Common myeloid progenitor, CD34-positive (primary cell): Measurements from ENCODE around the gene ZNF74.
"Not testable (repeated sequence)": the region's sequence is repeated elsewhere in the genome, so short reads cannot be mapped to it uniquely, and the experiment has no call there.

Source experiments
- CTCF ChIA-PET: fragments of 350-600 bp; sonication (Branson Sonifier 250); formaldehyde crosslinking; loops from one replicate; lab custom pipeline; 2021; ENCODE audit warnings: antibody characterized with exemption; lab: Charles Lee
- POLR2A ChIA-PET: fragments of 350-600 bp; sonication (Branson Sonifier 250); formaldehyde crosslinking; loops from one replicate; lab custom pipeline; 2021; ENCODE audit warnings: antibody characterized with exemption; lab: Charles Lee
- DNase-seq, 3 donors: peaks; one replicate each; pipeline versions ENCODE4 v3.0.0 to v3.0.0-alpha.2; 2013
- H3K27ac ChIP-seq, 2 experiments: 1 replicate in 1 of 2; 2 replicates in 1 of 2; pipeline ENCODE4 v1.7.0; 2013; ENCODE audit warnings: inconsistent platforms in 2 of 2, low read length in 2 of 2, mild to moderate bottlenecking in 2 of 2, low read depth in 1 of 2, moderate library complexity in 1 of 2; ENCODE audit not compliant: severe bottlenecking in 2 of 2, insufficient read depth in 1 of 2, poor library complexity in 1 of 2
- H3K27me3 ChIP-seq, 5 experiments: replicated peaks in 2 of 5; 1 replicate in 3 of 5; 2 replicates in 2 of 5; pipeline versions ENCODE4 v1.6.1 to v1.7.0; 2013; ENCODE audit warnings: low read length in 4 of 5, mild to moderate bottlenecking in 2 of 5, moderate library complexity in 2 of 5, inconsistent platforms in 1 of 5; ENCODE audit not compliant: insufficient read depth in 5 of 5, control insufficient read depth in 4 of 5
- H3K36me3 ChIP-seq, 4 experiments: 1 replicate in 2 of 4; 2 replicates in 2 of 4; pipeline versions ENCODE4 v1.6.1 to v1.7.0; 2013; ENCODE audit warnings: low read length in 3 of 4, control low read depth in 1 of 4, mild to moderate bottlenecking in 1 of 4; ENCODE audit not compliant: control insufficient read depth in 4 of 4, insufficient read depth in 4 of 4
- H3K4me1 ChIP-seq, 4 experiments: 1 replicate in 3 of 4; 2 replicates in 1 of 4; pipeline versions ENCODE4 v1.6.1 to v1.7.1; 2013; ENCODE audit warnings: low read length in 3 of 4, mild to moderate bottlenecking in 3 of 4, control low read depth in 1 of 4, inconsistent platforms in 1 of 4, moderate library complexity in 1 of 4; ENCODE audit not compliant: control insufficient read depth in 4 of 4, insufficient read depth in 4 of 4; ENCODE audit errors: control extremely low read depth in 1 of 4
- H3K4me3 ChIP-seq, 7 experiments: 1 replicate in 4 of 7; 2 replicates in 3 of 7; pipeline versions ENCODE4 v1.5.1 to v1.7.0; 2013; ENCODE audit warnings: mild to moderate bottlenecking in 7 of 7, low read length in 6 of 7, moderate library complexity in 6 of 7, inconsistent platforms in 2 of 7, low read depth in 2 of 7, control low read depth in 1 of 7; ENCODE audit not compliant: insufficient read depth in 4 of 7, control insufficient read depth in 1 of 7; ENCODE audit errors: extremely low read depth in 1 of 7
- H3K9me3 ChIP-seq, 5 experiments: 1 replicate in 4 of 5; 2 replicates in 1 of 5; pipeline versions ENCODE4 v1.6.1 to v1.7.1; 2013; ENCODE audit warnings: low read length in 4 of 5, mild to moderate bottlenecking in 2 of 5, inconsistent platforms in 1 of 5, low read depth in 1 of 5, moderate library complexity in 1 of 5; ENCODE audit not compliant: control insufficient read depth in 4 of 5, insufficient read depth in 2 of 5; ENCODE audit errors: control extremely low read depth in 1 of 5
- WGBS: methylation state at CpG from one replicate; pipeline ENCODE4 v1.1.5; 2013; ENCODE audit not compliant: insufficient coverage; 5-methylcytosine and 5-hydroxymethylcytosine counted together

Gene ZNF74

GRCh38 chr22:20409385-20409784, 15.4 kb downstream of the ZNF74 start:
- H3K4me3 ChIP-seq, H3K27ac ChIP-seq, H3K27me3 ChIP-seq, DNase-seq, H3K9me3 ChIP-seq, H3K4me1 ChIP-seq, POLR2A ChIA-PET: not testable (repeated sequence)
- CTCF ChIA-PET, result interaction anchor here (0.8 kb wide), 1 partner anchor 9 kb away, joined by 3 read pairs; no protein-coding TSS in a partner anchor
- H3K36me3 ChIP-seq, result peaks cover 3 to 36% (median 21%) of the 10 kb centered on the region in 4 experiments
- WGBS, result 90% methylated on average over 2 of the region's 3 CpGs

- H3K36me3 ChIP-seq, result peaks cover 0 to 3% (median 2%) of the 10 kb centered on the region in 4 experiments
- no peaks in the 10 kb centered on the region for H3K9me3 ChIP-seq
- H3K4me3 ChIP-seq, result no peak overlapping the region
- no peak overlapping the region for H3K27ac ChIP-seq
- DNase-seq, result no peak
- no peaks in the 10 kb centered on the region for H3K27me3 ChIP-seq
- 90% methylated on average over 8 of the region's 10 CpGs for WGBS
- ChIA-PET POLR2A (no interaction called here), CTCF (interaction anchor here (1.0 kb wide), 2 partner anchors 42 to 44 kb away, joined by 3 to 4 read pairs; no protein-coding TSS in a partner anchor)
- no peaks in the 10 kb centered on the region for H3K4me1 ChIP-seq
Measured at GRCh38 chr22:20412474-20413216, 18.7 kb downstream of the ZNF74 start.

GRCh38 chr22:20413217-20414058, 19.5 kb downstream of the ZNF74 start:
- no peaks in the 10 kb centered on the region for H3K9me3 ChIP-seq
- peaks cover 0 to 6% (median 4%) of the 10 kb centered on the region in 4 experiments for H3K4me1 ChIP-seq
- H3K36me3 ChIP-seq, result no peaks in the 10 kb centered on the region
- POLR2A ChIA-PET, result no interaction called here
- no peak overlapping the region for H3K27ac ChIP-seq
- DNase-seq, result no peak
- 100% methylated on average over 1 of the region's 9 CpGs for WGBS
- H3K4me3 ChIP-seq, result no peak overlapping the region
- H3K27me3 ChIP-seq, result no peaks in the 10 kb centered on the region
- CTCF ChIA-PET, result interaction anchor here (1.0 kb wide), 2 partner anchors 41 to 43 kb away, joined by 3 to 4 read pairs; no protein-coding TSS in a partner anchor

GRCh38 chr22:20414059-20414440, 20.1 kb downstream of the ZNF74 start:
- Histone ChIP-seq H3K4me3 (no peak overlapping the region), H3K27ac (no peak overlapping the region), H3K4me1 (peaks cover 0 to 6% (median 5%) of the 10 kb centered on the region in 4 experiments), H3K36me3 (no peaks in the 10 kb centered on the region), H3K27me3 (no peaks in the 10 kb centered on the region), H3K9me3 (no peaks in the 10 kb centered on the region)
- DNase-seq, result no peak
- ChIA-PET CTCF (no interaction called here), POLR2A (no interaction called here)
- 96% methylated on average over 3 of the region's 5 CpGs for WGBS

GRCh38 chr22:20414450-20414849, 20.5 kb downstream of the ZNF74 start:
- H3K36me3 ChIP-seq, result no peaks in the 10 kb centered on the region
- H3K27ac ChIP-seq, result no peak overlapping the region
- H3K27me3 ChIP-seq, result no peaks in the 10 kb centered on the region
- no peaks in the 10 kb centered on the region for H3K9me3 ChIP-seq
- peaks cover 0 to 6% (median 5%) of the 10 kb centered on the region in 4 experiments for H3K4me1 ChIP-seq
- no peak for DNase-seq
- H3K4me3 ChIP-seq, result no peak overlapping the region
- ChIA-PET CTCF (interaction anchor here (1.8 kb wide), 1 partner anchor 40 kb away, joined by 4 read pairs; no protein-coding TSS in a partner anchor), POLR2A (no interaction called here)
- 100% methylated on average over 2 of the region's 3 CpGs for WGBS

- H3K27me3 ChIP-seq, H3K27ac ChIP-seq, POLR2A ChIA-PET, H3K9me3 ChIP-seq, H3K4me3 ChIP-seq, H3K4me1 ChIP-seq, H3K36me3 ChIP-seq, DNase-seq: not testable (repeated sequence)
- CTCF ChIA-PET, result interaction anchor here (1.8 kb wide), 1 partner anchor 39 kb away, joined by 4 read pairs; no protein-coding TSS in a partner anchor
- no CpG with 5 or more reads among the region's 3 CpGs for WGBS
Measured at GRCh38 chr22:20415241-20415640, 21.3 kb downstream of the ZNF74 start.
